Inflammatory macrophage (primary cell): Measurements from ENCODE around the gene KDM3B.
A peak's percentile ranks its signal among the peaks of the same experiment; 100 is the strongest.
"Not testable (repeated sequence)": the region's sequence is repeated elsewhere in the genome, so short reads cannot be mapped to it uniquely, and the experiment has no call there.

Experiments
- DNase-seq, 2 donors: peaks; one replicate each; pipeline ENCODE4 v3.0.0-alpha.2; 2020 to 2022

The KDM3B gene

GRCh38 chr5:138349852-138350562 lies 2.5 kb upstream of the KDM3B start:
- DNase-seq: no peak

GRCh38 chr5:138350563-138350890 lies 2.0 kb upstream of the KDM3B start:
- no peak for DNase-seq

DNA sequence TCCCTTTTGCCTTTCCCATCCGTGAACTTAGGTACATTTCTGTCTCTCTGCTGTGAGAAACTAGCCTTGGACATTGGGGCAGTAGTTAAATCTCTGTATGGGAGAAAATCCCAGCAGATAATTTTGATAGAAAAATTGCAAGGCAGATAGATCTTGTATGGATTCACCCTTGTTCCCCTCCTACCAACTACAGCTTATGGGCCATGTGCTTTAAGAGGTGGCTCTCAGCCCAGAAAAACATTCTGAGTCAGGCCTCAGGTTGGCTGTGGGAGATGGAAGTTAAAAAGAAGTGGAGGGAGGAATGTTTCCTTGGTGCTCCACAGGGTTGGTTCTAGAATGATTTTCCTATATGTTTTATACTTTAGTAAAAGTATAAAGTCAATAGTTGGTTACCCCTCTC lies 1.4 kb upstream of the KDM3B start:
- no peak for DNase-seq

DNA sequence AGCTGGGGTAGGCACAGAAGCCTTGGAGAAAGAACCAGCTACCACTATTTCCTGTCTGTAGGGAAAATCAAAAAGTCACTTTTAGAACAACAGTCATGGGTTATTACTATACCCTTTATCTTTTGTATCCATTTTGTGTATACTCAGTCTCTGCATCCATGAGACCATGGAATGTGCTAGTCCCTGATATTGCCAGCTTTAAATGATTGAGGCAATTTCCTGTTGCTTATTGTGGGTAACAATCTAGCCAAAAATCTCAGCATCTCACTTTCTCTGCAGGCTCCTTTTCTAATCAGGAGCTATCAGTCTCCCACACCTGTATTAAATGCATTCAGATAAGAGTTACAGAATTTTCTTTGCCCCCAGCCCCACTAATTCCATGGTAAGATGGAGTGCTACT lies 968 bp upstream of the KDM3B start:
- no peak for DNase-seq

DNA sequence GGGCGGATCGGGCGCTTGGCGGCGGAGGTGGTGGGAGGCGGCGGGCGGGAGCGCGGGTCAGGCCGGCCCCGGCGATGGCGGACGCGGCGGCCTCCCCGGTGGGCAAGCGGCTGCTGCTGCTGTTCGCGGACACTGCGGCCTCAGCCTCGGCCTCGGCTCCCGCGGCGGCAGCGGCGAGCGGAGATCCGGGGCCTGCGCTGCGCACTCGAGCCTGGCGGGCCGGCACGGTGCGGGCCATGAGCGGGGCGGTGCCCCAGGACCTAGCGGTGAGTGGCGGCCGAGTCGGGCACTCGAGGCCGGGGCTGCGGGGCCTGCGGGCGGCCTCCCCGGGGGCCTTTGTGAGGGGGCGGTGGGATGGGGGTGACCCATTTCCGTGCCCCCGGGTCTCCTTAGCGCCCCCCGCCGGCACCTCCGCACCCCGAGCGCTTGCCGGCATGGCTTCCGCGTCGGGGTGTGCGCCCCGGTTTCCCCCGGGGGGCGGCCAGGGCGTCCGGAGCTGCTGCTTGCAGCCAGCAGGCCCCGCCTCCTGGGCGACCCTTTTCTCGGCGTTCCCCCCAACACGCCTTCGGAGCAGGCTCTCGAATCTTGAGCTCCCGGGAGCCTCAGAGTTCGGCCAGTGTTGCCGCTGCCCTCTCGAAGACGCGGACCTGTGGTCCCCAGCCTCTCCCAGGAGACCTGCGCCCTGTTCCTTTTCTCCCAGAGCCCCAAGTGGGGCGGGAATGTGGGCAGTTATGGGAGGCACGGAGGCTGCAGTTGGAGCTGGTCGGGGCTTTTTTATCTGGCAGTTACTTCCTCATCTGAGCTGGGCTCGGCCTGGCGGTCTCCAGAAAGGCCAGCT lies 456 bp downstream of the KDM3B start:
- DNase-seq: peak; percentile 80 to 87

DNA sequence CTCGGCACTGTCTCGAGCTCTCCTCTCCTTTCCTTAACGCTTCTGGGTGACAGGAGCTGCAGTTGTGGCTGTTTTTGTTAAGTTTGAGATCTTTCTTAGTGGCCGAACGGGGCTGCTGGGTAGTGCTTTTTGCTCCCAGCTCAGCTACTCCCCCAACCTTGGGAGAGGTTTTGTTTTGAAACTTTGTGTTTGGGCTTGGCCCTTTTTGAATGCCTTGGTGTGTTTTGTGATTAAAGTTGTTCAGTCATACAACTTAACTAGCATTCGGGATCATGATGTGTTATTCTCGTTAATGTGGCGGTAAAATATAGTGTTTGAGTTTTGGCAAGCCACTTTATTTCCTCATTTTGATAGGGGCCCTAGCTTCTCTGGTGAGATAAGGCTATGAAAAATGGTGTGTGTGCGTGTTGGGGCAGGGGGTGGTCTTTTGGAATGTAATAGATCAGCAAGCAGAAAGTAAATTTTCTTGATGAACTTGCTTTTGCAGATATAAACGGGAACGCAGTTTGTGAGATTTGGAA lies 1.1 kb downstream of the KDM3B start:
- DNase-seq: peak in 1 of 2 donors; percentile 19

- DNase-seq: no peak
These were observed 1.9 kb downstream of the KDM3B start for GRCh38 chr5:138354387-138354786.

DNA sequence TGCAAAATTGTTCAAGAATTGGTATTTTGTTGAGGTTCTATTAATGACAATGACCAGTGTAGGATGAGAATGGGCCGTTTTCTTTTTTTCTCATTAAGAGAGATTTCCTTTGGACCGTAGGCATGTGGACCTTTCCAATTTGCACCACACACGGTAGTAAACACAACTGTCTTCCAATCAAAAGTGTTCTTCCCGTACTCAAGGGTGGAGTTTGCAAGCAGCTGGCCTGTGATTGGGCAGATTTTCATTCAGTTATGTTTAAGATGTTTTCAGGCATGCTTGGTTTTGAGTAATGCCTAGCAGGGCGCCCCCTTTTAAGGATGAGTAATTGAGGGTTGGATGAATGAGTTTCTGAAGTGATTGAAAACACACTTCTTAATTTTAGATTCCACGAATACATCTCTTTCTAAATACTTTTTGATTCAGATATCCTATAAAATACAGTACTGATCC lies 2.5 kb downstream of the KDM3B start:
- peak; percentile 67 to 68 for DNase-seq

GRCh38 chr5:138359621-138360020 lies 7.1 kb downstream of the KDM3B start:
- DNase-seq: no peak

GRCh38 chr5:138360941-138361452 lies 8.5 kb downstream of the KDM3B start:
- no peak for DNase-seq

- no peak for DNase-seq
These were observed 12.1 kb downstream of the KDM3B start for GRCh38 chr5:138364576-138364975.

DNA sequence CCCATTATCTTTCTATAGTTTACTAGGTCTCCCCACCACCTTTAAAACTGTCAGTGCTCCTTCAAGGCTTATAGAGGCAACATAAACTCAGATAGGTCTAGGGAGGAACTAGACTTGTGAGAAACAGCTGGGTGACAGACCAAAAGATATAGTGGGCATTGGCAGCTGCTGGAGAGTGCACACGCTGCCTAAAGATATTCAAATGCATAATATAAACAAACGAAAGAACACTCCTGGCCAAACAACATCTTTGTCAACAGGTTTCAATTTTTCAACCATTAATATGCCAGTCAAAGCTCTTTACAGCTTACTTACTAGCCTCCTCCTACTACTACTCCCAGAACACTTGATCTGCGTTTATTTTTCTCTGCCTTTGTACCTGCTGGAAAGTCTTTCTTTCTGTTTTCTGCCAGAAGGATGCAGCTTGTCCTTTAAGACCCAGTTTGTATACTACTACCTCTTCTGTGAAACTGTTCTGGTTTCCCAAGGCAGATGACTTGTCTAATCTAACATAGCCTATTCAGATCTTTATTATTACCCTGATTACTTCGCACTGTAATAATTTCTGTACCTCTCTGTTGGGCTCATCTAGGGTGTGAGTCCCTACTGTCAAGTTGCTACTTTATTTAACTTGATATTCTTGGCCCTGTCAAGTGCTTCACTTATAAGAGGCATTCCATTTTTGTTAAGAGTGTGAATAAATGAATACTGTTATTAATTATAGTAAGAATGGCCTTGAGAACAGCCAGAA lies 14.3 kb downstream of the KDM3B start:
- no peak for DNase-seq

- peak; percentile 67 to 77 for DNase-seq
These were observed 16.8 kb downstream of the KDM3B start for GRCh38 chr5:138369261-138369660.

DNA sequence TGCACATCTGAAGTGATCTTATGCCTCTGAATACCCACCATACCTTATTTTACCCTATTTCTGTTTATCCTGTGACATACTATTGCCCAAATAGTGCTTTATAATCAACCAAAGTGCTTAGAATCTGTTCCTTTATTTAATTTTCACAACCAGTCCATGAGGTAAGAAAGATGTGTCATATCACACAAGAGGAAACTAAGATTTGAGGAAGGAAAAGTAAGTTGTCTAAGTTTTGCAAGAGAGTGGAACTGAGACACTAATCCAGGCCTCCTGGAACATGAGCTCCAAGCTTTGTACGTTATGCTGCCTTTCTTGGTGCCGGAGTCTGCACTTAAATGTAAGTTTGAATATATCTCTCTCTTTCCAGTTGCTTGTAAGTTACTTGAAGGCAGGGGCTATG lies 17.2 kb downstream of the KDM3B start:
- DNase-seq: peak; percentile 81 to 94

- peak; percentile 49 to 50 for DNase-seq
These were observed 18.1 kb downstream of the KDM3B start for GRCh38 chr5:138370537-138370936.

- no peak for DNase-seq
These were observed 19.0 kb downstream of the KDM3B start for GRCh38 chr5:138371454-138371853.

DNA sequence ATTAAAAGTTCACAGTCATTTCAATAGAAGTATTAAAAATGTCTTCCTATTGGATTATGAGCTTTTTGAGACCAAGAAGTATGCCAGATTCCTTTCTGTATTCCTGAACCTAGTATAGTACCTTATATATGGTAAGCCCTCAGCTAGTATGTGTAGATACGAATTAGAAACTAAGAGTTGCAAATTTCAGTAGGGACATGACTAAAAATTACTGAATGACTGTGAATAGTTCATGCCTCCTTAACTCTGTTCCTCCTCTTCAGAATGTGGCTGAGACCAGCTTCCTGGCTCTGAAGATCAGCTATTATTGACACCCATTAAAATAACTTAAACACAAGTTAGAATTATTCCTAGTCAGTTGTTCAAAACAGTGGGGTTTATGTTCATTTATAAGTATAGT lies 19.7 kb downstream of the KDM3B start:
- no peak for DNase-seq

DNA sequence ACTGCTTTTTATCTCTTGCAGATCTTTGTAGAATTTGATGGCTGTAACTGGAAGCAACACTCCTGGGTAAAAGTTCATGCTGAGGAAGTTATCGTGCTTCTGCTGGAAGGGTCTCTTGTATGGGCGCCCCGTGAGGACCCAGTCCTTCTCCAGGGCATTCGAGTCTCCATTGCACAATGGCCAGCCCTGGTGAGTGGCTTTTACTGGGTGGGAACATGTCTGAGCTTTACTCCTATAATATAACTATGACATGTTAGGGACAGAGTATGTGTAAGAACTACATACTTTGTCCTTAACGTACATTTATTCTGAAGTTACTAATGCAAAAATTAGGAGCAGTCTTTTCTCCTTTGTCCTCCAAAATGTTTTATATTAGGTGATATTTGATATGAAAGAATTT lies 20.2 kb downstream of the KDM3B start:
- DNase-seq: no peak

DNA sequence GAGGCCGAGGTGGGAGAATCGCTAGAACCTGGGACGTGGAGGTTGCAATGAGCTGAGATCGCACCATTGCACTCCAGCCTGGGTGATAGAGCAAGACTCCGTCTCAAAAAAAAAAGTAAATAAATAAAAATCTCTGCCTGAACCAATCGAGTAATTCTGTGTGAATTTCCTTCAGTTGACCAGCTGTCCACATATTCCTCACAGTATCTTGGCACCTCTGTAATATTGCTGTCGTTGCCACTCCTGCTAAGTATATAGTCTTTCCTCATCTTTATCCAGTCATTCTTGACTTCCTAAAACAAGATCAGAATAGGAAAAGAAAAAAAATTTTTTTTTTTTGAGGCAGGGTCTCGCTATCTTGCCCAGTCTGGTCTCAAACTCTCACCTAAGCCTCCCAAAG lies 29.9 kb downstream of the KDM3B start:
- DNase-seq: no peak

GRCh38 chr5:138385660-138386059 lies 33.2 kb downstream of the KDM3B start:
- no peak for DNase-seq

- DNase-seq: no peak
These were observed 33.8 kb downstream of the KDM3B start for GRCh38 chr5:138386290-138386689.

- no peak for DNase-seq
These were observed 36.8 kb downstream of the KDM3B start for GRCh38 chr5:138389332-138389731.

DNA sequence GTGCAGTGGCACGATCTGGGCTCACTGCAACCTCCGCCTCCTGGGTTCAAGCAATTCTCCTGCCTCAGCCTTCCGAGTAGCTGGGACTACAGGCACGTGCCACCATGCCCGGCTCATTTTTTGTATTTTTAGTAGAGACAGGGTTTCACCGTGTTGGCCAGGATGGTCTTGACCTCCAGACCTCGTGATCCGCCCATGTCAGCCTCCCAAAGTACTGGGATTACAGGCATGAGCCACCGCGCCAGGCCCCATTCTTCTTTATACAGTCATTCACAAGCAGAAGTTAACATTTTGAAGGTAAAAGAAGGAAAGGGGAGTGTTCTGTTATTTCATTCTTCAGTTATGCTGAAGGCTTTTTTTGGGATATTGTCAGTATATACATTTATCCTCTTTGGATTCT lies 37.4 kb downstream of the KDM3B start:
- DNase-seq: not testable (repeated sequence)
